HG03354 (cell line): ENCODE measurements around the gene MAP4.
"Not testable (repeated sequence)": the region's sequence is repeated elsewhere in the genome, so short reads cannot be mapped to it uniquely, and the experiment has no call there.

Experiments used
- ATAC-seq: cut with Tn5 transposase; IDR thresholded peaks from one replicate; pipeline ENCODE4 v1.9.1; 2021; ENCODE audit warnings: mild to moderate bottlenecking; ENCODE audit not compliant: unreplicated experiment, poor library complexity, severe bottlenecking

MAP4 gene

GRCh38 chr3:48016301-48016973 lies at the start of gene MAP4:
MAP4 (minus strand) TSS chr3:48016416; CDS start chr3:47998860, 17,556 bp downstream.
- ATAC-seq: no peak

- ATAC-seq: no peak
Observed at GRCh38 chr3:48065035-48065434, 48.8 kb upstream of the MAP4 start.

DNA sequence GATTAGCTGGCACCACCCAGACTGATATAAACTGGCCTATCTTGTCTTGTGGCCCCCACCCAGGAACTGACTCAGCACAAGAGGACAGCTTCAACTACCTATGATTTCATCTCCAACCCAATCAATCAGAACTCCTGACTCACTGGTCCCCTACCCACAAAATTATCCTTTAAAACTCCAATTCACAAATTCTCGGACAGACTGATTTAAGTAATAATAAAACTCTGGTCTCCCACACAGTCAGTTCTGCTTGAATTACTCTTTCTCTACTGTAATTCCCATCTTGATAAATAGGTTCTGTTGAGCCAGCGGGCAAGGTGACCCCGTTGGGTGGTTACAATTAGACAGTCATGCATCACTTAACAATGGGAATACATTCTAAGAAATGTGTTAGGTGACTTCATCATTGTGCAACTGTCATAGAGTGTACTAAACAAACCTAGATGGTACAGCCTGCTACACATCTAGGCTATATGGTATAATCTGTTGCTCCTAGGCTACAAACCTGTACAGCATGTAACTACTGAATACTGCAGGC lies 48.1 kb upstream of the MAP4 start:
- ATAC-seq: no peak

DNA sequence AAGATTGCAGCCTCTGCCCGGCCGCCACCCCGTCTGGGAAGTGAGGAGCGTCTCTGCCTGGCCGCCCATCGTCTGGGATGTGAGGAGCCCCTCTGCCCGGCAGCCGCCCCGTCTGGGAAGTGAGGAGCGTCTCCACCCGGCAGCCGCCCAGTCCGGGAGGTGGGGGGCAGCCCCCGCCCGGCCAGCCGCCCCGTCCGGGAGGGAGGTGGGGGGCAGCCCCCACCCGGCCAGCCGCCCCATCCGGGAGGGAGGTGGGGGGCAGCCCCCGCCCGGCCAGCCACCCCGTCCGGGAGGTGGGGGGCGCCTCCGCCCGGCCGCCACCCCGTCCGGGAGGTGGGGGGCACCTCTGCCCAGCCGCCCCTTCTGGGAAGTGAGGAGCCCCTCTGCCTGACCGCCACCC lies 45.4 kb upstream of the MAP4 start:
- not testable (repeated sequence) for ATAC-seq

DNA sequence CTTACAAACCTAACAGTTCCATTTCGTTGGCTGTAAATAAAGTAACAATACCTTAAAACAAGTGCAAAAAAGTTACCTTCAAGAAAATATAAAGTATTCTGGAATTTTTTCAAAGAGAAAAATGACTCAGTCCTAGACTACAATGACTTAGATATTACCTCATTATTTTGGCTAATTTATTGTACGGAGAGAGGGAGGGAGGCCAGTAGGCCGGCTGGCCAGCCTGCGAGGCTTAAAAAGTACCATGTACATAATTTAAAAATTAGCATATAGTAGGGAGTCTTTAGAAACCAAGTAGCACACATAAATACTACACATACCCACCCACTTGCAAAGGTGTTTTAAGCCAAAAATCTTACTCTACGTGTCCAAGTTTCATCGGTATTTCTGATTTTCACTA lies 41.9 kb upstream of the MAP4 start:
- no peak for ATAC-seq

DNA sequence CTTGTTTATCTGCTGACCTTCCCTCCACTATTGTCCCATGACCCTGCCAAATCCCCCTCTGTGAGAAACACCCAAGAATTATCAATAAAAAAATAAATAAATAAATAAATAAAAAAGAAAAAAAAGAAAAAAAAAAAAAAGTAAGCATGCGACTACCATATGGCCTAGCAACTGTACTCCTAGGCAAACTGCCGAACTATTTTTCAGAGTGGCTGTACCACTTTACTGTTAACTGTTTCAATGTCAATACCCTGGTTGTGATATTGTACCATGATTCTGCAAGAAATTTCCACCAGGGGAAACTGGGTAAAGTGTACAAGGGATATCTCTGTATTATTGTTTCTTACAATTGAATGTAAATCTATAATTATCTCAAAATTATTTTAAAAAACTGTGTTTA lies 41.3 kb upstream of the MAP4 start:
- no peak for ATAC-seq

- no peak for ATAC-seq
Observed at GRCh38 chr3:48047841-48048464, 31.7 kb upstream of the MAP4 start.

DNA sequence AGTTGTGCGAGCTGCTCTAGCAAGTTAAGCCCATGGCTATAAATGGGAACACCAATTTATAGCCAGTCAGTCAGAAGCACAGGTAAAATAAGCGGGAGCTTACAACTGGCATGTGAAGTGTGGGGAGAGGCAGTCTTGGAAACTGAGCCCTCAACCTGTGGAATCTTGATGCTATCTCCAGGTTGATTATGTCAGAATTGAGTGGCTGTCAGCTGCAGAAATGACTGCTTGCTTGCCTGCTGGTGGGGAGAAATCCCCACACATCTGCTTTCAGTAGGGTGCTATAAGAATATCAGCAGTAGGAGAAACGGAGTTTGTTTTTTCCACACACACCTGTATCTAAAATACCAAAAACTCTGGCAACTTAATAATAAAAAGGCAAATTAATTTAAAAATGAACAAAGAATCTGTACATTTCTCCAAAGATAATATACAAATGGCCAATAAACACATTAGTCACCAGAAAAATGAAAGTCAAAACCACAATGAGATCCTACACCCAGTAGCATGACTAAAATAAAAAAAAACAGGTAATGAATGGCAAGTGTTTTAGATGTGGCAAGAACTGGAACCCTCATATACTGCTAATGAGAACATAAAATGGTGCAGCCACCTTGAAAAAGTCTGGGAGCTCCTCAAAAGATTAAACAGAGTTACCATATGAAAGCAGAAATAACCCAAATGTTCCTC lies 26.0 kb upstream of the MAP4 start:
- no peak for ATAC-seq

DNA sequence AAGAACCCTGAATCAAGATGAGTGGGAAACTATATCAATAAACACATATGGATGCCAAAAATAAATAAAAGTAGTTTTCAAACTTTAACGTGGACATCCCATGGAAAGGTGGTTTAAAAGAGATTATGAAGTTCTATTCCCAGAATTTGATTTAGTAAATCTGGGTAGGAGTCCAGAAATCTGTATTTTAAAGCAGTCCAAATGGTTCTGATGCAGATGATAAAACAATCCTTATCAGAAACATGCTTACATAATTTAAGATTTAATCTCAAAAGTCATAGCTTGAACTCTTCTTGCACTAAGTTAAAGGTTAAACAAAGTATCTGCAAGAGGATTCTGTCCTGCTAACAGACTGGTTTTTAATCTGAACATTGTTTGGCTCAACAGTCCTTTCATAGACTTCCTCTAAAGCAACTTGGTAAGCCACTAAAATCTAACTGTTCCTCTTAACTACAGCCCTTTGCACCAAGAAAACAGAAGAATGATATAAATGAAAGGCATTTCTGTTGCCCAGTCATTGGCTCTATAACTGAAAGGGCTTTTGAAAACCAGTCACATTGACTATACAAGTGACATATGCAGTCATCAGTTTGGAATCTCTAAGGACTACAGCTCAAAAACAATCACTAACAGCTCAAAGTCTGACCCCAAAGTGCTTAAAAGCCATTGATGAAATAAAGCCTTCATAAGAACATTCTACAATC lies 23.4 kb upstream of the MAP4 start:
- no peak for ATAC-seq

DNA sequence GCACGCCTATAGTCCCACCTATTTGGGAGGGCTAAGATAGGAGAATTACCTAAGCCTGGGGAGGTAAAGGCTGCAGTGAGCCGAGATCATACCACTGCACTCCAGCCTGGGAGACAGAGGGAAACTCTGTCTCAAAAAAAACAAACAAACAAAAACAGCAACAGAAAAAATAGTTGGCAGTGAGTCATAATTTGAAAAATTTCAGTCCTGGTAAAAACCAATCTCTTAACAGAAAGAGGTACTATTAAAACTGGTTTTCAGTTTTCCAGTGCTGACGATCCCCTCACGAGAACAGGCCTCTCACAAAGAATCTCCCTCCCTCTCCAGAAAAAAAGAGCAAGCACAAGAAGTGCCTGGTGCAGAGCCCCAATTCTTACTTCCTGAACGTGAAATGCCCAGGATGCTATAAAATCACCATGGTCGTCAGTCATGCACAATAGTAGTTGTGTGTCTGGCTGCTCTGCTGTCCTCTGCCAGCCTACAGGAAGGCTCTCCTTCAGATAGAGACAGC lies 22.8 kb upstream of the MAP4 start:
- no peak for ATAC-seq

- ATAC-seq: no peak
Observed at GRCh38 chr3:48034000-48034516, 17.8 kb upstream of the MAP4 start.

- ATAC-seq: no peak
Observed at GRCh38 chr3:48030188-48030587, 14.0 kb upstream of the MAP4 start.

DNA sequence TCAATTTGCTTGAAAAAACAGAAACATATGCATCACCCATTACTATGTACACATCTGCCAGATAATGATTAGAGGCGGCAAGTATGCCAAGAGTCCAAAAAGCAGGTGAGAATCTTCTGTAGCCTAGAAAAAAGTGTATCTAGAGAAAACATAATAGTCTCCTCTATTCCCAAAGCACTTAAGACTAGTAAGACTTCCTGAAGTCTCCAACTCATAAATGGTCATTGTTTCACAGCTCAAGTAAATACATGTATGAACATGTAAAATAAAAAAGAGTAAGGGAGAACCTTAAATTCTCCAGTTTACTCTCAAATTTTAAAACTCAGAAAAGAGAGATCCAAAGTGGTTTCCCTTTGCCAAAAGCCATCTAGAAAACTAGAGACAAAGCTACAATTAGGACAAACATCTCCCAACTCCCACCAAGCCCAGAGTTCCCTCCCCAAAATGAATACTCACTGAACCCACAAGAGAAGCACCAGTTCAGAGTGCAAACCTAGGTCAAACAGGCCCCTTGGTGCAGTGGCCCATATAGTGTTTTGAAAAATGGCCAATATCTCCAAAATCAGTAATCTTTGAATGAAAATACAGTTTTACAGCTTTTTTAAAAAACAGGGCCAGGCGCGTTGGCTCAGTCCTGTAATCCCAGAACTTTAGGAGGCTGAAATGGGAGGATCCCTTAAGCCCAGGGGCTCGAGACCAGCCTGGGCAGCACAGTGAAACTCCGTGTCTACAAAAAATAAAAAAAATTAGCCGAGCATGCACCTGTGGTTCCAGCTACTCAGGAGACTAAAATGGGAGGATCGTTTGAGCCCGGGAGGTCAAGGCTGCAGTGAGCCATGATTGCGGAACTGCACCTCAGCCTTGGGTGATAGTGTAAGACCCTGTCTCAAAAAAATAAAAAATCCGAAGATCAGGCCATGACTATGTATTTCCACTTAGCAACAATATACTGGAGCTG lies 11.0 kb upstream of the MAP4 start:
- no peak for ATAC-seq

DNA sequence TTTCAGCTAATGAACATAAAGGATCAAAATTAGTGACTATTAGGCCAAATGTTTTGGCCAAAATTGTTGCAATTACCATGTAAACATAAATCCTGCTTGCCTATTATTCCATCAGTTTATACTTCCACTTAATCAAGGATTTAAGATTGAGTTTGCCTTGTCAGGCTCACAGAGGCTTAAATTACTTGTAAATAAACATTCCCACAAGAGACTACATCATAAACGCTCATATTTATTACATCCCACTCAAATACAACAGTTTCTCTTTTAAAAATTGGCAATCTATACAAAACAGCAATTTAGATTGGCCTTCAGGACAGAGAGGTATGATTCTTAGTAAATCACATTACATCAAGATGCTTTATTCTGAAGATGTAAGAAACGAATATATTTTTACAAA lies 9.9 kb upstream of the MAP4 start:
- ATAC-seq: no peak

GRCh38 chr3:48024401-48024800 lies 8.2 kb upstream of the MAP4 start:
- no peak for ATAC-seq

GRCh38 chr3:48023377-48023776 lies 7.2 kb upstream of the MAP4 start:
- no peak for ATAC-seq

- no peak for ATAC-seq
Observed at GRCh38 chr3:48022178-48022577, 6.0 kb upstream of the MAP4 start.

DNA sequence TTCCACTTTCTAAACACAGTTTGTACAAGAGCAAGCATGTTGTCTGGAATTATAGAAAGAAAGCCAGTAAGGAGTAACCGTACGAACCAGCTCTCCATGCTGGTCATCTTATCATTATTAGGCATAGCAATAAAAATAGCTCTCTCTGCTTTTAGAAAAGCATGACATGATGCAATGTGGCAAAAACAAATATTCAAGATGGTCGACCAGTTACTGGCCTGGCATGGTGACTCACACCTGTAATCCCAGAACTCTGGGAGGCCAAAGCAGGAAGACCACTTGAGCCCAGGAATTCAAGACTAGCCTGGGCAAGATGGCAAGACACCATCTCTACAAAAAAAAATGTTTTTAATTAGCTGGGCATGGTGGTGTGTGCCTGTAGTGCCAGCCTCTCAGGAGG lies 2.6 kb upstream of the MAP4 start:
- no peak for ATAC-seq
